ENCODE measurements around the gene DNAJB9. TPM values are rescaled to one million over a fixed set of nuclear protein-coding genes. Genes with fewer than 3 reads are reported as not detected.

The DNAJB9 gene
- polyA plus RNA-seq, 3 donors = 18.1 to 20.7 (median 18.4) TPM

DNA sequence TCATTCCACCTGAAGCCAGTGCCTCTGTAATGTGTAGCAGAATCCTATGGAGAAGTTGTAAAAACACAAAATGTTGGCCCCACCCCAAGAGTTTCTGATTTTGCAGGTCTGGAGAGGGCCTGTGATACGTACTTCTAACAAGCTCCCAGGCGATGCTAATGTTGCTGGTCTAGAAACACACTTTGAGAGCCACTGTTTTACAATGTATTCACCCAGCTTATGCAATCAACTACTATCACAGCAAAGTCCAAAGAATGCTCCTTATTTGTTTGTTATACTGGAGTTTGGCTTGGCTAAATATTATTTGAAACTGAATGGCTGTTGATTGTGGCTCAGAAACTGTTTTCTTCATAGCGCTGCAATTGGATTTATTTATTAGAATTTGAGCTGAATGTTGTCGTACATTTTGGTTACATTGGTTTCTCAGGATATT is 44.3 kb downstream of the DNAJB9 start:
- H3K27me3 Mint-ChIP-seq (ENCODE audit: low read depth in 3 of 3) = peaks cover 0 to 2% (median 2%) of the 10 kb centered on the region in 3 donors
- Histone ChIP-seq H3K27me3 (ENCODE audit: control insufficient read depth in 2 of 2, insufficient read depth in 2 of 2, low read length in 2 of 2) (no peaks in the 10 kb centered on the region), H3K4me1 (ENCODE audit: control insufficient read depth in 1 of 2, insufficient read depth in 2 of 2, low read length in 2 of 2) (no peaks in the 10 kb centered on the region), H3K9me3 (replicated peaks in 1 of 2; ENCODE audit: control insufficient read depth in 1 of 2, insufficient read depth in 1 of 2, low read length in 2 of 2) (no peaks in the 10 kb centered on the region), H3K79me2 (ENCODE audit: insufficient read depth, low read length) (no peaks in the 10 kb centered on the region), H3K9ac (ENCODE audit: insufficient read depth, low read length, poor library complexity, severe bottlenecking) (no peak overlapping the region), H3K36me3 (replicated peaks in 1 of 2; ENCODE audit: control insufficient read depth in 1 of 2, insufficient read depth in 2 of 2, low read length in 2 of 2) (no peaks in the 10 kb centered on the region), H3K4me3 (replicated peaks in 1 of 3; ENCODE audit: low read depth in 2 of 3, low read length in 3 of 3) (no peak overlapping the region), H3K4me2 (replicated peaks; ENCODE audit: extremely low read depth, low read length, poor library complexity, severe bottlenecking) (no peak overlapping the region), H2AFZ (ENCODE audit: insufficient read depth, low read depth, low read length, poor library complexity, severe bottlenecking) (no peak overlapping the region), H4K20me1 (ENCODE audit: insufficient read depth, low read length) (no peaks in the 10 kb centered on the region), H3K27ac (ENCODE audit: low read depth in 1 of 2, low read length in 2 of 2) (no peak overlapping the region)
- DNase-seq = no peak
- 93% methylated on average over 3 of the region's 4 CpGs for whole genome bisulfite sequencing (ENCODE audit: insufficient coverage)
- TF ChIP-seq, protein P1, sequence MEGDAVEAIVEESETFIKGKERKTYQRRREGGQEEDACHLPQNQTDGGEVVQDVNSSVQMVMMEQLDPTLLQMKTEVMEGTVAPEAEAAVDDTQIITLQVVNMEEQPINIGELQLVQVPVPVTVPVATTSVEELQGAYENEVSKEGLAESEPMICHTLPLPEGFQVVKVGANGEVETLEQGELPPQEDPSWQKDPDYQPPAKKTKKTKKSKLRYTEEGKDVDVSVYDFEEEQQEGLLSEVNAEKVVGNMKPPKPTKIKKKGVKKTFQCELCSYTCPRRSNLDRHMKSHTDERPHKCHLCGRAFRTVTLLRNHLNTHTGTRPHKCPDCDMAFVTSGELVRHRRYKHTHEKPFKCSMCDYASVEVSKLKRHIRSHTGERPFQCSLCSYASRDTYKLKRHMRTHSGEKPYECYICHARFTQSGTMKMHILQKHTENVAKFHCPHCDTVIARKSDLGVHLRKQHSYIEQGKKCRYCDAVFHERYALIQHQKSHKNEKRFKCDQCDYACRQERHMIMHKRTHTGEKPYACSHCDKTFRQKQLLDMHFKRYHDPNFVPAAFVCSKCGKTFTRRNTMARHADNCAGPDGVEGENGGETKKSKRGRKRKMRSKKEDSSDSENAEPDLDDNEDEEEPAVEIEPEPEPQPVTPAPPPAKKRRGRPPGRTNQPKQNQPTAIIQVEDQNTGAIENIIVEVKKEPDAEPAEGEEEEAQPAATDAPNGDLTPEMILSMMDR (IDR thresholded peaks at IDR 0.05) = no peak
- H3K36me3 Mint-ChIP-seq = no peaks in the 10 kb centered on the region
- intact Hi-C loops (cut with micrococcal nuclease) = no loop called here
- no peak overlapping the region for H3K4me3 Mint-ChIP-seq
- H3K4me1 Mint-ChIP-seq = no peaks in the 10 kb centered on the region
- no peak overlapping the region for H3K27ac Mint-ChIP-seq
- no peaks in the 10 kb centered on the region for H3K9me3 Mint-ChIP-seq

DNA sequence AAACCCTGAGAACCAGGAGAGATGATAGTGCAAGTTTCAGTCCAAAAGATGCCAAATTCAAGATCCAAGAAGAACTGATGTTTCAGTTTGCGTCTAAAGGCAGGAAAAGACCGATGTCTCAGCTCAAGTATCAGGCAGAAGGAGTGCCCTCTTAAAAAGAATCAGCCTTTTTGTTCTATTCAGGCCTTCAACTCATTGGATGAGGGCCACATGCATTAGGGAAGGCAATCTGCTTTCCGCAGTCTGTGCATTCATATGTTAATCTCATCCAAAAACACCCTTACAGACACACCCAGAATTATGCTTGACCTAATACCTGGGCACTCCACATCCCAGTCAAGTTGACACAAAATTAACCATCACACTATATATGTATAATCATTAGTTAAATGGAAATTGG is 45.2 kb downstream of the DNAJB9 start:
- Mint-ChIP-seq H3K27ac (no peak overlapping the region), H3K27me3 (ENCODE audit: low read depth in 3 of 3) (peaks cover 0 to 2% (median 2%) of the 10 kb centered on the region in 3 donors), H3K36me3 (no peaks in the 10 kb centered on the region), H3K9me3 (no peaks in the 10 kb centered on the region), H3K4me3 (no peak overlapping the region), H3K4me1 (no peaks in the 10 kb centered on the region)
- no peak overlapping the region for H2AFZ ChIP-seq (ENCODE audit: insufficient read depth, low read depth, low read length, poor library complexity, severe bottlenecking)
- H3K9ac ChIP-seq (ENCODE audit: insufficient read depth, low read length, poor library complexity, severe bottlenecking) = no peak overlapping the region
- no peak overlapping the region for H3K27ac ChIP-seq (ENCODE audit: low read depth in 1 of 2, low read length in 2 of 2)
- no peaks in the 10 kb centered on the region for H3K27me3 ChIP-seq (ENCODE audit: control insufficient read depth in 2 of 2, insufficient read depth in 2 of 2, low read length in 2 of 2)
- H3K4me3 ChIP-seq (replicated peaks in 1 of 3; ENCODE audit: low read depth in 2 of 3, low read length in 3 of 3) = no peak overlapping the region
- no peaks in the 10 kb centered on the region for H3K4me1 ChIP-seq (ENCODE audit: control insufficient read depth in 1 of 2, insufficient read depth in 2 of 2, low read length in 2 of 2)
- H3K36me3 ChIP-seq (replicated peaks in 1 of 2; ENCODE audit: control insufficient read depth in 1 of 2, insufficient read depth in 2 of 2, low read length in 2 of 2) = no peaks in the 10 kb centered on the region
- intact Hi-C loops (cut with micrococcal nuclease) = no loop called here
- H3K79me2 ChIP-seq (ENCODE audit: insufficient read depth, low read length) = no peaks in the 10 kb centered on the region
- WGBS (ENCODE audit: insufficient coverage) = 100% methylated on average over 3 of the region's 3 CpGs
- H3K4me2 ChIP-seq (replicated peaks; ENCODE audit: extremely low read depth, low read length, poor library complexity, severe bottlenecking) = no peak overlapping the region
- TF ChIP-seq, protein P1 (IDR thresholded peaks at IDR 0.05) = no peak
- H3K9me3 ChIP-seq (replicated peaks in 1 of 2; ENCODE audit: control insufficient read depth in 1 of 2, insufficient read depth in 1 of 2, low read length in 2 of 2) = no peaks in the 10 kb centered on the region
- DNase-seq = no peak
- no peaks in the 10 kb centered on the region for H4K20me1 ChIP-seq (ENCODE audit: insufficient read depth, low read length)

Data from CD14-positive monocyte (primary cell).